GM19397 (cell line): Measurements from ENCODE around the gene S100A3.
"Not testable (repeated sequence)": the region's sequence is repeated elsewhere in the genome, so short reads cannot be mapped to it uniquely, and the experiment has no call there.

Source experiments
- ATAC-seq: cut with Tn5 transposase; IDR thresholded peaks from one replicate; pipeline ENCODE4 v1.9.1; 2021; ENCODE audit warnings: mild to moderate bottlenecking, moderate library complexity; ENCODE audit not compliant: unreplicated experiment

Gene S100A3

DNA sequence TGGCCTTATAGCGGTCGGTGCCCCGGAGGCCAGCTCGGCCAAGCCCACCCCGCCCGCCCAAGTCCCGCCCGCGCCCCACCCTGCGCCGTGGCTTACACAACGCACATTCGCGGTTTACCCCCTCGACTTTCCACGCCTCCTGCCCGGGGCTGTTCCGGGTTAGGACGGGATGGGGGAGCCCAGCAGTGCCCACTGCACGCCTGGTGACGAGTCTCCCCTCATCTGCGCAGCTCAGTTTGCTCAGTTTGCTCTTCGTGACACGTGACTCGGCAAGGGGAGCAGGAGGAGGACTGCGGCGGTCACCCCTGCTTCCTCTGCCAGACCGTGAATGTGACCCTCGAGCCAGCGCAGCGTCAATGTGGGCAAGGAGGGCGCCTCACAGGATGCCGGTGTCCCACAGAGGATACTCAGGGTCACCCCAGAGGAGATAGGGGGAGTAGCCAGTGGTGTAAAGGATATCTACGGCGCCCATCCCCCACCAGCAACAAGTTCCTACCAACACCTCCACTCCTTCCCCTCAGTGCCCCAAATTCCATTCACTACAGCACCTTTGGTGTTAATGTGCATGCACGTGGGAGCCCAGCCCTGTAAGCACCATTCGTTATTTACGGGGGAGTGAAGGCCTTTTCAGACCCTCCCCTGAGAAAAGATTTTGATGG lies 12.9 kb downstream of the S100A3 start:
- no peak for ATAC-seq

GRCh38 chr1:153535242-153536011 lies 13.6 kb downstream of the S100A3 start, which contains the start of gene S100A6:
S100A6 (minus strand) TSS chr1:153535991; CDS start chr1:153535339, 652 bp downstream.
- no peak for ATAC-seq

DNA sequence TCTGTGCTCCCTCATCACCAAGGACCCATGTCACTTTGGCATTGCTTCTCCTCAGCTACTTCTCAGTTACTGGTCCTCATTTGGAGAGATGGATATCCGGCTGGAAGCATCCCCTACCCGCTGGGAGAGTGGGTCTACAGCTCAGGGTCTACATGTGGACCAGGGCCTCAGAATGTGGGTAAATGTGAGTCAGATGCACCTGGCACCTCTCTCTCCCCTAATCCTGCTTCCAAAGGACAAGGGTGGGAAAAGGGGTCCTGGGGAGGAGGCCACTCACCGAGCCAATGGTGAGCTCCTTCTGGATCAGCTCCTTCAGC lies 14.2 kb downstream of the S100A3 start:
- ATAC-seq = no peak

DNA sequence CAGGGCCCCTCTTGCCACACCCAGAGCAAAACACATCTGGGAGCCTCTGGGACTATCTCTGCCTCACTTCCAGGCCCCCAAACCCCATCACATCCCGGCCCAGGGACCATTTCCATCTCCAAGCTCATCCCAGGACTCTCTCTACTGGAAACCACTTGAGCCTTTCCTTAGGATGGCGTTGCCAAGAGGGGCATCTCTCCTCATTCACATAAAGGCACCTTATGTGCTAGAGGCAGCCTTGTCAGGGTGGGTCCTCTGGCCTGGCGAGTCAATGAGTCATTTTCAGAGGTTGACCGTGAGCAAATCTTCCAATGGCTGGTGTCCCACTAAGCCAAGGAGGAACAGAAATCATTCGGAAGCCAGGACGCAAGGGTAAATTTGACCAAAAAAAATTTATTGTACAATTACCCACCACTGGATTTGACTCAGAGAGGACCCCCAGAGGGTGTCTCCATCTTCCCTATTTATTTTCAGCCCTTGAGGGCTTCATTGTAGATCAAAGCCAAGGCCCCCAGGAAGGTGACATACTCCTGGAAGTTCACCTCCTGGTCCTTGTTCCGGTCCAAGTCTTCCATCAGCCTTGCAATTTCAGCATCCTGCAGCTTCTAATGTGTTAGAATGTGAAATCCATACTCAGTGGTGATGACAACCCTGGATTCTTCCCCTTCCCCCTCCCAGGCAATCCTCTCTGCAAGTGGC lies 14.7 kb downstream of the S100A3 start:
- ATAC-seq = no peak

DNA sequence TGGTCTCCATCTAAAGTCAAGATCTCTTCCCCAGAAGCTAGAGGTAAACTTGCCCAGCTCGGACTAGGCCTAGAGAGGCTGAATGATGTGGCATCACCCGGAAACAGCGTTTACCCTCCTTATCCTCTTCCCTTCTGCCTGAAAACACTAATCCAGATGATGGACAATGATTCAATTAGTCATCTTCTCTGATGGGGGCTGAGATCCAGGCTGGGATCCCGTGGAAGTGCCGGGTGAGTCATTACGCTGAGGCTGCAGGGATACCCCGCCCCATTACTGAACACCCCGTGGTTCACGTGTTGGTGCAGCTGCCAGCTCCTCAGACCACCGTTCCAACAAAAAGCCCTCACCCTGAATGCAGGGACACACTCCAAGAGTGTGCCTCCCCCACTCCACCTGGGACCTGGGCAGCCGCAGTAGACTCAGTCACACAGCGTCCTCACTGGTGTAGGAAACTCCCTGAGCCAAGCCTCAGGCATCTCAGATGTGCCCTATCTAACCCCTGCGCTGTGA lies 15.3 kb downstream of the S100A3 start:
- ATAC-seq = no peak

DNA sequence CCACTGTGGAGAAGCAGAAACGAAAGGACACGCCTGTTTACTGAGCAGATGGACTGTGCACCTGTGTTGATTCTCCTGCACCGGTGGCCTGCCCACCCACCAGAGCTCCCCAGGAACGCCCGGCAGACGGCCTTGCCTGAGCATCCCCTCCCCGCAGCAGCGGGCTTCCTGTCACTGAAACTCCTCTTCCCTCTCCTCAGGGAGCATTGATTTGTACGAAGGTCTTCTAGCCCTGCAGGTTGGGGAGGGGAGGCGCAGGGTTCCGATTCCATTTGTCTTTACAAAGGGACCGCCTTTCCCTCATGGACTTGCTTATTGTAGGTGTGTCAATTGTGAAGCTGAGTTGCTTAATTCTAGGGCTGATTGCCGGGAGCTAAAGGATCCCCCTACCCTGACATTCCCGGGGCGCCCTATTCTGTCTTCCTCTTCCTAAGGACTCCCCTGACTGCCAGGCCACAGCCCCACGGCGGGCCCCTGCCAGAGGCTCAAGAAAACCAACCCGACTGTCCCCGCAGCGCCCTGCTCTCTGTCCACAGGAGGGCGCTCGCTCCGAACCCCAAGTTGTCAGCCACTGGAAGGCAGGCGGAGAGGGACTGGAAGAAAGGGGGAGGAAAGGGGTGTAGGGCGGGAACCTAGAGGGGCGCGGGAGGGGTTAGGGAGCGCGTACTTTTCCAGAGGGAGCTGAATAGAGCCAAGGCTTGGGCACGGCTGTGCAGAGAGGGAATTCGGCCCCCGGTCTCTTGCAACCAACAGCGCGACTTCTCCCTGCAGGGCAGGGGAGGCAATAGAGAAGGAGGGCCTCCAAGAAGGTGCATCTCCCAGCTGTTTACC lies 16.1 kb downstream of the S100A3 start:
- no peak for ATAC-seq

DNA sequence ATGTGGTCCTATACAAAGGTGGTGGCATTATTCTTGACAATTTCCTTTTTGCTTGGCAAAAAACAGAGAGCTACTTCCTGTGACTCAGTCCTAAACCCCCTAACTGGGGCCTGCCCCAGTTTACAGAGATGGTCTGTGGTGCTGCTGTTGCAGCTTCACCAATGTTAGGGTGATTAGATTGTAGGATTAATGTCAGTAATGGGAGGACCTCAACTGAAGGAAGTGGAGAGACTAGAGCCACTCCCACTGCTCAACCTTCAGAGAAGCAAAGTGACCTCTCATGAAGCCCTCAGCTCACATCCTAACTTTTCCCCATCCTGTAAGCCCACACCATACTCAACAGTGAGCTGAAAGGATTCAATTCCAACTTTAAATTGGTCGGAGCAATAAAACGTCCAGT lies 16.9 kb downstream of the S100A3 start:
- no peak for ATAC-seq

DNA sequence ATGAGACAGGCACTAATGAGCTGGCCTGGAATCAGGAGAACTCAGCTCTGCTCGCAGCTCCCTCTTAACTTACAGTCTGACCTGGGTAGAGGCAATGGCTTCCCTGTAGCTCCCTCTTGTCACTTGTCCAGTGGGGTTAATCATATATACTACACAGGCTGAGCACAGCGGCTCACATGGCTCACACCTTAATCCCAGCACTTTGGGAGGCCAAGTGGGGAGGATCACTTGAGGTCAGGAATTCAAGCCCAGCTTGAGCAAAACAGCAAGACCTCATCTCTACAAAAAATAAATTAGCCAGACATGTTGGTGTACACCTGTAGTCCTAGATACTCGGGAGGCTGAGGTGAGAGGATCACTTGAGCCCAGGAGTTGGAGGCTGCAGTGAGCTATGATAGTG lies 17.4 kb downstream of the S100A3 start:
- ATAC-seq = no peak

- ATAC-seq = no peak
Observed at GRCh38 chr1:153527683-153528040, 21.4 kb downstream of the S100A3 start.

GRCh38 chr1:153527023-153527682 lies 21.9 kb downstream of the S100A3 start:
- no peak for ATAC-seq

DNA sequence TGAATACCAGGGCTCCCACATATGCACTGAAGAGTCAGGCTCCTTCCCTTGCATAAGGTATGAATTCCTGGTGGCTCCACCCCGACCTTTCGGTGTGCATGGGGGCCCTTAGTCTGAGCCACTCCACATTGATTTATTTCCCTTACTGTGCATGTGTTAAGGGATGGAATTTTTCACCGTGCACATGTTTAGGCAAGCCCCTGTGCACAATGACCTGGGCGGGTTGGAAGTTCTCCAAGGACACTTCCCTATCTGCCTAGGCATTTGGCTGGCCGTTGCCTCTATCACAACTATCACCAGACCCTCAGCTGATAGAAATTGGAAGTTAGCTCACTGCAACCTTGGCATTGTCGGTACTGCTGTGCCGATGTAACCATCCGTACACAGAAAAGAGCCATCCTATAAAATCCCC lies 22.9 kb downstream of the S100A3 start:
- no peak for ATAC-seq

DNA sequence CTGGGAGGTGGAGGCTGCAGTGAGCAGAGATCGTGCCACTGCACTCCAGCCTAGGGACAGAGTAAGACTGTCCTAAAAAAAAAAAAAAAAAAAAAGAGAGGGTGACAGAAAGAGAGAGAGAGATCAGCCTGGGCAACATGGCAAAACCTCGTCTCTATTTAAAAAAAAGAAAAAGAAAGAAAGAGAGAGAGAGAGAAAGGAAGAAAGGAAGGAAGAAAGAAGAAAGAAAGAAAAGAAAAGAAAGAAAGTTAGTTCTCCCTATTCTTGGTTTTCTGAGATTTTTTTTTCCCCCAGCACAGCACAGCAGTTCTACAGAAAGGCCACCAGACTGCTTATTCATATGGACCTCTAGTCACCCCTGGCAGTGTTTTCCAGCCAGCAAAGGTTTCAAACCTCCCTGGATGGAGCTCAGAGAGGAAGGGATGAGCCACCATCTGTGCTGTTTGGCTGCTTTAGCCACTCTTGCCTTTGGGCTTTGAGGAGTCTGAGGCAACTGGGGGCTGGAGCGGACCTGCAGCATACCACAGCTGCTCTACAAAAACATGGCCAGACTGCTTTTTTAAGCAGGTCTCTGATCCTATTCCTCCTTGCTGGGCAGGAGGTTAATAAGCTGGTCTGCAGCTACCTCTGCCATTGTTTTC lies 23.9 kb downstream of the S100A3 start:
- ATAC-seq = no peak

DNA sequence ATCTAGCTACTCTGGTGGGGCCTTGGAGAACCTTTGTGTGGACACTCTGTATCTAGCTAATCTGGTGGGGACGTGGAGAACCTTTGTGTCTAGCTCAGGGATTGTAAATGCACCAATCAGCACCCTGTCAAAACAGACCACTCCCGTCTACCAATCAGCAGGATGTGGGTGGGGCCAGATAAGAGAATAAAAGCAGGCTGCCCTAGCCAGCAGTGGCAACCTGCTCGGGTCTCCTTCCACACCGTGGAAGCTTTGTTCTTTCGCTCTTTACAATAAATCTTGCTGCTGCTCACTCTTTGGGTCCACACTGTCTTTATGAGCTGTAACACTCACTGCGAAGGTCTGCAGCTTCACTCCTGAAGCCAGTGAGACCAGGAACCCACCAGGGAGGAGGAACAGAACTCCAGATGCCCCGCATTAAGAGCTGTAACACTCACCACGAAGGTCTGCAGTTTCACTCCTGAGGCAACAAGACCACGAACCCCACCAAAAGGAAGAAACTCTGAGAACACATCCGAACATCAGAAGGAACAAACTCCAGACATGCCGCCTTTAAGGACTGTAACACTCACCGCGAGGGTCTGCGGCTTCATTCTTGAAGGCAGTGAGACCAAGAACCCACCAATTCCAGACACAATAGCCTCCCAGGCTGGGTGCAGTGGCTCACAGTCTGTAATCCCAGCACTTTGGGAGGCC lies 26.6 kb downstream of the S100A3 start:
- not testable (repeated sequence) for ATAC-seq

GRCh38 chr1:153521808-153522207 lies 27.2 kb downstream of the S100A3 start:
- ATAC-seq = not testable (repeated sequence)

- ATAC-seq = no peak
Observed at GRCh38 chr1:153520818-153521476, 28.1 kb downstream of the S100A3 start.

DNA sequence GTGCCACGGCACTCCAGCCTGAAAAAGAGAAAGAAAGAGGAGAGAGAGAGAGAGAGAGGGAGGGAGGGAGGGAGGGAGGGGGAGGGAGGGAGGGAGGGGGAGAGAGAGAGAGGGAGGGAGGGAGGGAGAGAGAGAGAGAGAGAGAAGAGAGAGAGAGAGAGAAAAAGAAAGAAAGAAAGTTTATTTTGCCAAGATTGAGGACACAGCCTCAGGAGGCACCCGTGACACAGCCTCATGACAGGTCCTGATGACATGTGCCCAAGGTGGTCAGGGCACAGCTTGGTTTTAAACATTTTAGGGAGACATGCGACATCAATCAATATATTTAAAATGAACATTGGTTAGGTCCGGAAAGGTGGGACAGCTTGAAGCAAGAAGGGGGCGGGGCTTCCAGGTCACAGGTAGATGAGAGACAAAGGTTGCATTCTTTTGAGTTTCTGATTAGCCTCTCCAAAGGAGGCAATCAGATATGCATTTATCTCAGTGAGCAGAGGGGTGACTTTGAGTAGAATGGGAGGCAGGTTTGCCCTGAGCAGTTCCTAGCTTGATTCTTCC lies 28.8 kb downstream of the S100A3 start:
- not testable (repeated sequence) for ATAC-seq

DNA sequence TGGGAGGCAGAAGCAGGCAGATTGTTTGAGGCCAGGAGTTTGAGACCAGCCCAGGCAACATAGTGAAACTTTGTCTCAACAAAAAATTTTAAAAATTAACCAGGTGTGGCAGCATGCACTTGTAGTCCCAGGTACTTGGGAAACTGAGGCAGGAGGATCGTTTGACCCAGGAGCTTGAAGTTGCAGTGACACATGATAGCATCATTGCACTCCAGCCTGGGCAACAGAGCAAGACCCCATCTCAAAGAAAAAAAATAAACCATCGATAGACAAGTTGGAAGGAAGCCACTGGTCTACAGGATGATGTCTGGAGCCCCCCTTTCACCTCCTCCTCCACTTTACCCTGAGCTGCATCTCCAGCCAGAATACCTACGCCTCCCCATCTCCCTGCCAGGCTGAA lies 29.8 kb downstream of the S100A3 start:
- no peak for ATAC-seq
